Measurements from ENCODE around the gene DDX4.
"Not testable (repeated sequence)": the region's sequence is repeated elsewhere in the genome, so short reads cannot be mapped to it uniquely, and the experiment has no call there.

Gene DDX4

DNA sequence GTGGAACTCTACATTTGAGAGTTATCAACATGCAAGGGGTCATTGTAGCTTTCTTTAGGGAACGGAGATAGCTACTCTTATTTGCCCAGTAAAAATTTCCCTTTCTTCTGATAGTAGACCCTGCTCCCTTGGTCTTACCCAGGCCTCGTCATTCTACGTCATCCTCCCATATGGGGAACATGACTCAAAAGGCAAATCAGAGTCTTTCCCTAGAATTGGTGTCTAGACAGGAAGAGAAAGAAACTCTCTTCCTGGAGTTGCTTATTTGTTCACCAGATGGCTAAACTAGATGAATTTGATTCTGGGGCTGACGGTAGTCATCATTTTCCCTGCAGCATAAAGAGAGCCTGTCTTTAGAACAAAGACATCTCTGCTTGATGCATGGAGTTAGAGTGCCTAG, 13.6 kb upstream of the DDX4 start:
- no peak for DNase-seq (ENCODE audit: low read depth in 3 of 3)

DNA sequence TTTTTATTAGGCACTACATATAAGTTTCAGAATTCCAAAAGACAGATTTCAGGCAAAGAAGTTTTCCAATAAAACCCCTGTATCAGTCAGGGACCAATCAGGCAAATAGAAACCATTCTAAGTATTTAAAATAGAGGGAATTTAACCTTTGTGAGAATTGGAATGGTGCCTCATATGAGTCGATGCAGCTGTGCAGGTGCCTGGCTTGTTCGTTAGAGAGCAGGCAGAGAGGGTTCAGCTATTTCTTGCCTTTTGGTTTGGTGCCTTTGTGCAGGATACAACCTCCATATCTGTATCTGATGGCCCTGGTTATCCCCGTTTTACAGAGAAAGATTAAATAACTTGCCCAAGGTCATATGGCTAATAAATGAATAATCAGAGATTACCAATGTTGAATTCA, 6.0 kb upstream of the DDX4 start:
- no peak for DNase-seq (ENCODE audit: low read depth in 3 of 3)

DNA sequence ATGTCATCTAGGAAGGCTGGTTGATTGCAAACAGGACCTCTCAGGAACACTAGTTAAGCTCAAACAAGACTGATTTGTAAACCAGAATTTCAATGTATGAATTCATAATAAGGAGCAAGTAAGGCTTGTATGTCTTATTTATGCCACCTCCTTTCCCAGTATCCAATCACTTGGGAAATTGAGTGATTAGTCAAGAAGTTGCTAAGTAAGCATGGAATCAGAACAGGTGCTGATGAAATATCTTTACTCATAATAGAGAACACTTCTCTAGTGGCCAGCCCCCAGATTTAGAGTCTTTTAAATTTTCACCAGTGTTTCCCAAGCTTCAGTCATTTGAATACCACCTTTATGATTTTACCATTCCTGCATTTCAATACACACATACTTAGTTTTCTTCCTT, 5.3 kb upstream of the DDX4 start:
- no peak for DNase-seq (ENCODE audit: low read depth in 3 of 3)

DNA sequence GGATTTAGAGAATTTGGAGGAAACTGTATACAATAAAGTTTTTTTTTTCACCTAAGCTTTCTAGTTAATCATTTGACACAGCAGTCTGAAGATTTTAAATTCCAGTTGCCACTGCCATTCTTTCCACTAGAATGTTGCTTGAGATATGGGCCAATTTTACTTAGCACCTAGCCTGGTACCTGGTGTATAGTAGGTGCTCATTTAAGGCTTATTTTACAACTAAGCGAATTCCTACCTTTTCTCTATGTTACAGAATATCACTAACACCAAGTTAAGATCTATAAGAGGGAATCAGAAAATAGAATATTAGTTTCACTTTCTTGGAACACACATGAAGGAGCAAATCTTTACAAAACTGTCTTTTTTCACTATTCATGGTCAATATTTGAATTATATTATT, 3.2 kb upstream of the DDX4 start:
- DNase-seq (ENCODE audit: low read depth in 3 of 3): no peak

DNA sequence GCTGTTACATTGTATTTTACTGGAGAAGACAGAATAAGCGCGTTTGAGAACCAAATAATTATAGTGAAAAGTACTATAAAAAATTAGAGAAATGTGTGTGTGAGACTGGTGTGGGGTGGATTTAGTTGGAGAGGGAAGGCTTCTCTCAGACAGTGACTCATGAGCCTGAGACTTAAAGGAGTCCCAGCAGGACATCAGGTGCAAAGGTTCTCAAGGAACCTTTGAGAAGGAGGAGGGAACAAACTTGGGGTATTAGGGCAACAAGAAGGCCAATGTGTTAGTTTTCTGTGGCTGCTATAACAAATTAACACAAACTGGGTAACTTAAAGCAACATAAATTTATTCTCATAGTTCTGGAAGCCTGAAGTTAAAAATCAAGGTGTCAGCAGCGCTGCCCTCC, 4.9 kb downstream of the DDX4 start:
- no peak for DNase-seq (ENCODE audit: low read depth in 3 of 3)

DNA sequence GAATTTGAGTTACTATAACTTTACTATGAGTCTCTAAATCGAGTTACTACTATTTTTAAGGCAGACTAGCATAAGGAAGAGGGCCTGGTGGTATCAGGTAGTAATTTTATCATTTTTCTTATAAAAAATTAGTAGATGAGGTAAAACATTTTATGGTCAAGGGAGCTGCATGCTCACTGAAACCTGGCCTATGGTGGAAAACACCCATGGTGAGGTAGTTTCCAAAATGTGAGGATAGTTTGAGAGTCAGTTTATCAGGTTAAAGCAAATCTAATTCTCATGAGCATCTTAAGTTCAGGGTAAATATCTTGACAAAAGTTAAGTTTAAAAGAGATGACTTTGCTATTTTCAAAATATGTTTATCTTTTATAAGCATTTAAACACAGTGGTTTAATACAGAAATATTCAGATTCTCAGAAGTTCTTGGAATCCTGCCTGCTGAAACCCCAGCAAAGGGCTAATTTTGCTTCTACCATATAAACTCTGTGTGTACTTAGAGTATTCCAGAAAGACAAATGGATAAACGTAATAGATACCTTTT, 10.0 kb downstream of the DDX4 start:
- no peak for DNase-seq (ENCODE audit: low read depth in 3 of 3)

DNA sequence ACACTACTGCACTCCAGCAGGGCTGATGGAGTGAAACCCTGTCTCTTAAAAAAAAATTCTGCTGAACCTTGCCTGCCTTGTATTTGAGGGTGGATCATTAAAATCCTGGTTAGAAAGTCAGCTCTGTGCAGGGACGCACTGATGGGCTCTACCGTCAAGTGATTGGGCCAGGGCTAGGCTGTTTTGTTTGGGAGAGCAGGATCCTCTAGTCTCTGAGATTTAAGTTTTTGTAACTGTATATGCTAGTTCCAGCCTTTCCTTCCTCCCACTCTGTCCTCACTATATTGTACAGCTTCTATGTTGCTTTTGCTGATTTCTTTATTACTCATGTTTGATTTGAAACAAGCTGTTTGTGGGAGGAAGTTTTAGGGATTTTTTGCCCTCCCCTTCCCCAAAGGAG, 11.5 kb downstream of the DDX4 start:
- DNase-seq (ENCODE audit: low read depth in 3 of 3): no peak

DNA sequence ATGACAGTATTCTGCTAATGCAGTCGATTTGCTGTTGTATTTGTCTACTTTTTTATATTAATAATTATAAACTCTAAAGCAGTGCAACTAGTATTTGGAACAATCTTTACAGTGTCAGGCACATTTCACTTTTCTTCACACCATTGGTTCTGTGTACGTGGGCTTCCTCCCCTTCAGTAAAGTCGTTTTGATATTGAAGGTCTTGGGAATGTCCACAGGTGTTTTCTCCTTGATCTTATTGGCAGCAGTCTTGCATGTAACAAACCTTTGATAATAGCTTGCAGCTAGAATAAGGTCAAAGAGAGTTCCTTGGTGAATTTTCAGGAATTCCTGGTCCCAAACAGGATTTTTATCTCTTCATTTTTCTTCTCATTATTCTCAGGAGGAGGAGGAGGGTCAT, 12.2 kb downstream of the DDX4 start:
- DNase-seq (ENCODE audit: low read depth in 3 of 3): no peak

DNA sequence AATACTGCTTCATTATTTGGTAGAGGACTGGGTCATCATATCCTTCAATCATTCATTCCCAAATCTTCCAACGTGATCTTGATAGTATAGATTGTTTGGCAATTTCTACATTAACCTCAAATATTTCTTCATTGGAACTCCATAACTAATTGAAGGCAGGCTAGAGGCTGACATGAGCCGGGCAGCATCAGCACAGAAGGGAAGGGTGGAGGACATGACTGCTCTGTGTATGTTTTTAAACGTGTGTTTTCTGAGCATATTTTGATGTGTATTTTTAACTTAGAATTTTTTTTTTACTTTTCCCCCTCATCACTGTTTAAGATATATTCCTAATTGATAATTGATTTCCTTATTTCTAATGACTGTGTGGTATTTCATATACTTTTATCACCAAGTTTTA, 12.6 kb downstream of the DDX4 start:
- DNase-seq (ENCODE audit: low read depth in 3 of 3): no peak

DNA sequence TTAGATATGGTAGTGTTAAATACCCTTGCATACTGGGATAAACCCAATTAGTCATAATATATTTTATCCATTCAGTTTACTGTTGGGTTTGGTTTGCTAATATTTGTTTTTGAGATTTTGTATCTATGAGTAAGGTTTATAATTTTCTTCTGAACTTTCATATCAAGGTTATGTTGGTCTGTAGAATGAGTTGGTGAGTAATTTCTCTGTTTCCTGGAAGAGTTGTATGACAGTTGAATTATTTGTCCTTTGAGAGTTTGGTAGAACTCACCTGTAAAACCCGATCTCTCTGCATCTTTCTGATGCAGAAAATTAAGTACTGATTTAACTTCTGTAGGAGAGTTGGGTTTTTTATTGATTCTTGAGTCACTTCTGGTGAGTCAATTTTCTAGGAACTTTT, 20.4 kb downstream of the DDX4 start:
- DNase-seq (ENCODE audit: low read depth in 3 of 3): no peak

DNA sequence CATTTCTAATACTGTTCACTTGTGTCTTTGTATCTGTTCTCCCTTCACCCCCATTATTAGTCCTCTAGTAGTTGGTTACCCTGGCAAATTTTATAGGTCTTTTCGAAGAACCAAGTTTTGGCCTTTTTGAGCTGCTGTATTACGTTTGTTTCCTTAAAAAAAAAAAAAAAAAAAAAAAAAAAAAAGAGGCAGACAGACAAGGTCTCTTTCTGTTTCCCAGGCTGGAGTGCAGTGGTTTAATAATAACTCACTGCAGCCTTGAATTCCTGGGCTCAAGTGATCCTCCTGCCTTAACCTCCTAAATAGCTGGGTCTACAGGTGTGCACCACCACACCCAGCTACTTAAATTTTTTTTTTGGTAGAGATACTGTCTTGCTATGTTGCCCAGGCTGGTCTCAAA, 20.9 kb downstream of the DDX4 start:
- no peak for DNase-seq (ENCODE audit: low read depth in 3 of 3)

DNA sequence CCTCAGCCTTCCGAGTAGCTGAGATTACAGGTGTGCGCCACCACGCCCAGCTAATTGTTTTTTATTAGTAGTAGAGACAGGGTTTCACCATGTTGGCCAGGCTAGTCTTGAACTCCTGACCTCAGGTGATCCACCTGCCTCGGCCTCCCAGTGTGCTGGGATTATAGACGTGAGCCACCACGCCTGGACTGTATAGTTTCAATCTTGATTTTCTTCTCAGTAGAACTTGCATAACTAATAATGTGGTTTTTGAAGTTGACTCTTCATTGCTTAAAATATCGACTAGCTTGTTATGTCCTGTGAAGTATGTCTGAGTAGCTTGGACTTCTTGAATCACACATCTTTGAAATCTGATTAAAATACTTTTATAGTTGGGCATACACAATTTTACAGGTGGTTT, 23.9 kb downstream of the DDX4 start:
- DNase-seq (ENCODE audit: low read depth in 3 of 3): not testable (repeated sequence)

DNA sequence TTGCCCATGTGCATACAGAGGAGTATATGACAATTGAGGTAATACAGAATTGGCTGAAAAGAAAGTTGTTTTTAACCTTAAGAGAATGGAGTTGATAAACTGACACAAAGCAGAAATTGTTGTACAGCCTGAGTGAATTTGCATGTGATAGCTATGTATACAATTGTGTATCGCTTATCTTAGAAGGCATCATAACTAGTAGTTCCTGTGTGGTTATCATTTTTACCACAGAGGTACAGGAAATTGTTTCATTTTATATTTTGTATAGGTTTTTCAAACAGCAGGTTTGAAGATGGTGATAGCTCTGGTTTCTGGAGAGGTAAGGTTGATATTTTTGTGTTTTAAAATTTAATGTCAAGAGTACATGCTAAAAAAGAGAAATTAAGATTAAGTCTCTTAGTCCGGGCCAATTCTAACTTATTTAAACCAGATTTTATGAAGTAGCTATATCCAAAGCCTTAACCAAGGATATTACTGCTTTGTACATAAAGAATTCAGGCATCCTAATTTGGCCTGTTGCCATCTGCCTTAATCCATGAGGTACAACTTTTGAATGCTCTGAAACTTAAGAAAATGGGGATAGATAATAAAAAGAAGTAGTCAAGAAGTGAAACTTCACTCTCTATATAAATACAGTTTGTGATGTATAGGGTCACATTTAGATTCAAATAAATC, 26.0 kb downstream of the DDX4 start:
- DNase-seq (ENCODE audit: low read depth in 3 of 3): no peak

DNA sequence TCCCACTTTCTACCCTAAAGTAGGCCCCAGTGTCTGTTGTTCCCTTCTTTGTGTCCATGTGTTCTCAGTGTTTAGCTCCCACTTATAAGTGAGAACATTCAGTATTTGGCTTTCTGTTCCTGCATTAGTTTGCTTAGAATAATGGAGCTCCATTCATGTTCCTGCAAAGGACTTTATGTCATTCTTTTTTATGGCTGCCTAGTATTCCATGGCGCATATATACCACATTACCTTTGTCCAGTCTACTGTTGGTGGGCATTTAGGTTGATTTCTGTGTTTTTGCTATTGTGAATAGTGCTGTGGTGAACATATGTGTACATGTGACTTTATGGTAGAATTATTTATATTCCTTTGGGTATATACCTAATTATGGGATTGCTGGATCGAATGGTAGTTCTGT, 30.4 kb downstream of the DDX4 start:
- DNase-seq (ENCODE audit: low read depth in 3 of 3): no peak

DNA sequence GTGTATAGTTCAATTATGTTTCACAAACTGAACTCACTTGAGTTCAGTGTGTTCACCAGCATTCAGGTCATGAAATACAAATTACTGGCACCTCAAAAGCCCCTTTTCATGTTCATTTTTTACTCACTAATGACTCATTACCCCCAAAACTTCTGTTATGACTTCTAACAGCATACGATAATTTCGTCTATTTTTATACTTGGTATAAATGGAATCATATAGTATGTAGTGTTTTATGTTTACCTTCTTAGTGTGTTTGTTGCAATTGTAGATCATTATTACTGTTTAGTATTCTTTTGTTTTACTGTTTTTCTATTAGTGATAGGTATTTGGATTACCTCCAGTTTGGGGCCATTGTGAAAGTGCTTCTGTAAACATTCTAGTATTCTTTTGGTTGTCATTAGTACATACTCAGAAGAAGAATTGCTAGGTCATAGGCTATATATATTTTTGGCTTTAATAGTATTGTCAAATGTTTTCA, 33.4 kb downstream of the DDX4 start:
- no peak for DNase-seq (ENCODE audit: low read depth in 3 of 3)

DNA sequence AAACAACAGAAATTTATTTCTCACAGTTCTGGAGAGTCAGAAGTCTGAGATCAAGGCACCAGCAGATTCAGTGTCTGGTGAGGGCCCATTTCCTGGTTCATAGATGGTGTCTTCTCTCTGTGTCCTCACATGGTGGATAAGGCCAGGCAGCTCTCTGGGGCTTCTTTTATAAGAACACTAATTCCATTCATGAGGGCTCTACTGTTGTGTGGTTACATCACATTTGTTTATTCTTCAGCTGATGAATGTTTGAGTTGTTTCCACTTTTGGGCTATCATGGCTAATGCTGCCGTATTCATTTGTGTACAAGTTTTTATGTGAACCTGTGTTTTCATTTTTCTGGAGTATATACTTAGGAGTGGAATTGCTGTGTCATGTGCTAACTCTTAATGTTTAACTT, 35.2 kb downstream of the DDX4 start:
- no peak for DNase-seq (ENCODE audit: low read depth in 3 of 3)

DNA sequence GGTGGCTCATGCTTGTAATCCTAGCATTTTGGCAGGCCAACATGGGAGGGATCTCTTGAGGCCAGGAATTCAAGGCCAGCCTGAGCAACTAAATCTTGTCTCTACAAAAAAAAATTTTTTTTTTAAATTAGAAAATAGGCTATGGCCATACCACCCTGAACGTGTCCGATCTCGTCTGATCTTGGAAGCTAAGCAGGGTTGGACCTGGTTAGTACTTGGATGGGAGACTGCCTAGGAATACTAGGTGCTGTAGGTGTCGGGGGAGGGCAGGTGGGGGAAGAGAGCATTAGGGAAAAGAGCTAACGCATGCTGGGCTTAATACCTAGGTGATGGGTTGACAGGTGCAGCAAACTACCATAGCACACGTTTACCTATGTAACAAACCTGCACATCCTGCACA, 39.5 kb downstream of the DDX4 start:
- DNase-seq (ENCODE audit: low read depth in 3 of 3): no peak

DNA sequence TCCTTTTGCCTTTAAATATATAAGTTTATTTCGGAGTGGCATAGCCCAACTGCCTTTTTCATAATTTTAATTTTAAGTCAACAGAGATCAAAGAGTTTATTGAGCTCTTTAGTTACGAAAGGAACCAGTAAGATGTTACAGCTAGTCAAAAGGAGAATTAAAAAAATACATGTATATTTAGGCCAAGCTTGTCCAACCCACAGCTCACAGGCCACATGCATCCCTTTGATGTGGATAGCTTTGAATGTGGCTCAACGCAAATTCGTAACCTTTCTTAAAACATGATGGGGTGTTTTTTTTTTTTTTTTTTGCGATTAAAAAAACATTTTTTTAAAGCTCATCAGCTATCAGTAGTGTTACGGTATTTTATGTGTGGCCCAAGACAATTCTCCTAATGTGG, 63.1 kb downstream of the DDX4 start:
- DNase-seq (ENCODE audit: low read depth in 3 of 3): no peak

DNA sequence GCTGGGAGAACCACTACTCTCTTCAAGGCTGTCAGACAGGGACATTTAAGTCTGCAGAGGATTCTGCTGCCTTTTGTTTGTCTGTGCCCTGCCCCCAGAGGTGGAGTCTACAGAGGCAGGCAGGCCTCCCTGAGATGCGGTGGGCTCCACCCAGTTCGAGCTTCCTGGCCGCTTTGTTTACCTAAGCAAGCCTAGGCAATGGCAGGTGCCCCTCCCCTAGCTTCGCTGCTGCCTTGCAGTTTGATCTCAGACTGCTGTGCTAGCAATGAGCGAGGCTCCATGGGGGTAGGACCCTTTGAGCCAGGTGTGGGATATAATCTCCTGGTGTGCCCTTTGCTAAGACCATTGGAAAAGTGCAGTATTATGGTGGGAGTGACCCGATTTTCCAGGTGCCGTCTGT, 71.0 kb downstream of the DDX4 start:
- DNase-seq (ENCODE audit: low read depth in 3 of 3): not testable (repeated sequence)

DNA sequence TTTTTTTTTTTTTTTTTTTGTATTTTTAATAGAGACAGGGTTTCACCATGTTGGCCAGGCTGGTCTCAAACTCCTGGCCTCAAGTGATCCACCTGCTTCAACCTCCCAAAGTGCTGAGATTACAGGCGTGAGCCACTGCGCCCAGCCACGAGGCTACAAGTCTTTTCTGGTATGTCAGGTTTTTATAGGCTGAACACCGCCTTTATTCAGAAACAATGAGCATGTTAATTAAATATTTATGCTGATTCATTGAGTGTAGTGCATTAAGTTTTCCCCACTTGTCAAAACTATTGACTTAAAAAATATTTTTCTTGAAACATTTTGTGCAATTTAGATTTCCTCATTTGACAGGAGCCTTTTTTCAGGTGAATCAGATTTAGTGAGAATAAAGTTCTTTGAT, 78.1 kb downstream of the DDX4 start:
- not testable (repeated sequence) for DNase-seq (ENCODE audit: low read depth in 3 of 3)

DNA sequence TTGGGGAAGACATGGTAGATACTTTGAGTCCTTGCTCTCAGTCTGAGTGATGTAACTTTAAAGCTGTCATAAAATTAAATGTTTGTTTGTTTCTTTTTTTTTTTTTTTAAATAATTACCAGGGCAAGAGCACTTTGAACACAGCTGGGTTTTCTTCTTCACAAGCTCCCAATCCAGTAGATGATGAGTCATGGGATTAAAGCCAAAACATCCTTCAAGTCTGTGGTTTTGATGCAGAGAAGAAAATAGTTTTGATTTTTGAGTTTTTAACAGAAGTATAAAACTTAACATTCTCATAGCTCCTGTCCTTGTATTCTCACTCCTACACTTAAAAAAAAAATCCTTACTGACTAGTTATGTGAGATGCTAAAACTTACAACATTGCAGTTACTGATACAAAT, 78.5 kb downstream of the DDX4 start:
- no peak for DNase-seq (ENCODE audit: low read depth in 3 of 3)

DNA sequence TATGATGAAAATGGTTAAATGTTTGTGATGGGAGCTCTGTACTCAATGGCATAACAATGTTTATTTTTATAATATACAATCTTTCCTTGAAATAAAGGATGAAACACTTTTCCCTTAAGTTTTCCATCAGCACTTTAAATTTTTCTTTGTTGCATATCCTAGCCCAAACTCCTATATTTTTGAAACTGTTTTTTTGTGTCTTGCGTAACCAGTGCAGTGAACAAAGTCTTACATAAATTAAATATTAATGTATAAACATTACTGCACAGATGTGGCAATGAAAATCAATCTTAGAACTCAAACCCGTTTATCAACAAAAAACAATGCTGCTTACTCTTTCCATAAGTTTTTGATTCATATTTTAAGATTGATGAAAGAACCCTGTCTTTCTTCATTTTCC, 79.2 kb downstream of the DDX4 start:
- DNase-seq (ENCODE audit: low read depth in 3 of 3): no peak

DNA sequence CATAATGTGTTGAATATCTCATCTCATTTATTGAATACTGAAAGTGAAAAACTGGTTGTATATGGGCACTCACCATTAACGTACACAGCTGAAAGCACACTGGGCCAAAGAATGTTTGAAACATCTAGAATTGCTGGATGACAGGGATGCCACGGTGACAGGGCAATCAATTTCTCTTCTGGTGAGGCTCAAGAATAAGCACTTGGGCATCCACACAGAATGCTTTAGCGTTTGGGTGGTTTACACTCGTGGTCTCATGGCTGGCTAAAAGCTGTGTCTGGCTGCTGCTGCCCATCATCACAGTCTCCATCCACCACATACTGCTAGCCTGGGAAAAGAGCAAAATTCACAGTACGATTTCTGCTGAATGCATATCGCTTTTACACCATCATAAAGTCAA, 82.6 kb downstream of the DDX4 start:
- no peak for DNase-seq (ENCODE audit: low read depth in 3 of 3)
